HCT116 (cell line): ENCODE results near the gene IFNLR1. TPM values are rescaled to one million over a fixed set of nuclear protein-coding genes. Genes with fewer than 3 reads are reported as not detected.
A peak's percentile ranks its signal among the peaks of the same experiment; 100 is the strongest.

ENCODE experiments used
- ATAC-seq: fragments of 200-7000 bp; cut with Tn5 transposase; 2 replicates; pipeline ENCODE4 v1.9.1; 2020; ENCODE audit warnings: mild to moderate bottlenecking, moderate library complexity
- BruUV-seq: library from RNA; stranded (reverse); fragments of 400-500 nt; replicated peaks from 2 replicates; lab custom pipeline; 2021; lab: Mats Ljungman, UMichigan
- CTCF ChIA-PET: fragments of 300-600 bp; sonication (Branson Sonifier 250); formaldehyde crosslinking; loops from one replicate; lab custom pipeline; 2021; ENCODE audit warnings: antibody characterized with exemption; lab: Charles Lee
- POLR2A ChIA-PET: fragments of 300-600, 350-600 bp; sonication (Branson Sonifier 250); formaldehyde crosslinking; loops from one replicate; lab custom pipeline; 2021; ENCODE audit warnings: antibody characterized with exemption; lab: Charles Lee
- RAD21 ChIA-PET, 2 experiments: fragments of 300-600 bp; sonication (Branson Sonifier 250); formaldehyde crosslinking; loops; one replicate each; lab custom pipeline; 2023; ENCODE audit warnings: low total read pairs in 2 of 2; ENCODE audit not compliant: uncharacterized antibody in 2 of 2, unreplicated experiment in 2 of 2, low non-redundant PET in 1 of 2; lab: Charles Lee
- DNase-seq: peaks from one replicate; pipeline ENCODE4 v3.0.0-alpha.2; 2010; ENCODE audit warnings: low read depth, low spot score
- H2AFZ ChIP-seq: fragments of 200-600 bp; shearing (Covaris generic), sonication (generic); 2 replicates; pipeline ENCODE4 v1.6.1; 2017; ENCODE audit warnings: low read depth, mixed run types, mixed read lengths, antibody characterized with exemption, low read length; ENCODE audit not compliant: poor library complexity, severe bottlenecking
- H3K27ac ChIP-seq: 2 replicates; pipeline ENCODE4 v1.5.1; 2012; ENCODE audit warnings: low read depth, low read length
- H3K27me3 ChIP-seq: fragments of 200-600 bp; sonication (generic); 2 replicates; pipeline ENCODE4 v1.6.1; 2016; ENCODE audit warnings: mixed run types, low read length, mixed read lengths; ENCODE audit not compliant: insufficient read depth
- H3K36me3 ChIP-seq, 2 experiments: fragments of 200-500 bp in 1 of 2; fragments of 200-600 bp in 1 of 2; sonication (Bioruptor generic) in 1 of 2; sonication (generic) in 1 of 2; 2 replicates each; pipeline versions ENCODE4 v1.5.1 to v1.6.1; 2014 to 2016; ENCODE audit warnings: low read length in 2 of 2, inconsistent platforms in 1 of 2, mixed read lengths in 1 of 2, mixed run types in 1 of 2; ENCODE audit not compliant: insufficient read depth in 2 of 2, control insufficient read depth in 1 of 2
- H3K4me1 ChIP-seq, 2 experiments: fragments of 200-600 bp in 1 of 2; sonication (generic) in 1 of 2; 2 replicates each; pipeline versions ENCODE4 v1.5.1 to v1.6.1; 2012 to 2017; ENCODE audit warnings: low read length in 2 of 2, inconsistent platforms in 1 of 2, mild to moderate bottlenecking in 1 of 2, mixed read lengths in 1 of 2, mixed run types in 1 of 2, moderate library complexity in 1 of 2; ENCODE audit not compliant: insufficient read depth in 2 of 2, control insufficient read depth in 1 of 2
- H3K4me2 ChIP-seq: fragments of 200-600 bp; sonication (generic); 2 replicates; pipeline ENCODE4 v1.6.1; 2017; ENCODE audit warnings: mixed run types, low read length, mixed read lengths
- H3K4me3 ChIP-seq, 2 experiments: fragments of 200-600 bp in 1 of 2; sonication (generic) in 1 of 2; replicated peaks in 1 of 2; 2 replicates each; pipeline ENCODE4 v1.5.1; 2011 to 2016; ENCODE audit warnings: low read length in 2 of 2, control low read depth in 1 of 2, low read depth in 1 of 2, mild to moderate bottlenecking in 1 of 2, mixed read lengths in 1 of 2, mixed run types in 1 of 2
- H3K79me2 ChIP-seq: fragments of 200-600 bp; sonication (generic); 2 replicates; pipeline ENCODE4 v1.6.1; 2017; ENCODE audit warnings: mild to moderate bottlenecking, mixed run types, low read length, moderate library complexity, mixed read lengths; ENCODE audit not compliant: insufficient read depth
- H3K9ac ChIP-seq: fragments of 200-600 bp; sonication (generic); 2 replicates; pipeline ENCODE4 v1.6.1; 2016; ENCODE audit warnings: low read length, mixed read lengths
- H3K9me2 ChIP-seq: fragments of 200-600 bp; sonication (generic), shearing (Covaris generic); 2 replicates; pipeline ENCODE4 v1.6.1; 2017; ENCODE audit warnings: mixed run types, mild to moderate bottlenecking, moderate library complexity; ENCODE audit not compliant: insufficient read depth
- H3K9me3 ChIP-seq, 2 experiments: fragments of 200-500 bp in 1 of 2; fragments of 200-600 bp in 1 of 2; sonication (Bioruptor generic) in 1 of 2; sonication (generic) in 1 of 2; 2 replicates each; pipeline ENCODE4 v1.6.1; 2014 to 2017; ENCODE audit warnings: low read length in 2 of 2, mixed read lengths in 2 of 2, inconsistent platforms in 1 of 2, low read depth in 1 of 2, mild to moderate bottlenecking in 1 of 2, mixed run types in 1 of 2, moderate library complexity in 1 of 2; ENCODE audit not compliant: control insufficient read depth in 1 of 2, insufficient read depth in 1 of 2
- H4K20me1 ChIP-seq: fragments of 200-600 bp; sonication (generic), shearing (Covaris generic); 2 replicates; pipeline ENCODE4 v1.6.1; 2017; ENCODE audit warnings: mixed run types, mild to moderate bottlenecking, moderate library complexity; ENCODE audit not compliant: insufficient read depth
- CBX3 ChIP-seq: IDR thresholded peaks from 2 replicates; pipeline ENCODE4 v1.6.1; 2012; ENCODE audit warnings: low read depth
- EZH2 ChIP-seq: fragments of 200-600 bp; sonication (generic); IDR thresholded peaks from 2 replicates; pipeline ENCODE4 v1.6.1; 2017; ENCODE audit warnings: antibody characterized with exemption, mixed run types
- FOSL1 ChIP-seq: IDR thresholded peaks from 2 replicates; pipeline ENCODE4 v1.6.1; 2012; ENCODE audit warnings: low read depth
- JUND ChIP-seq: IDR thresholded peaks from 2 replicates; pipeline ENCODE4 v1.6.1; 2012
- MAX ChIP-seq: IDR thresholded peaks from 2 replicates; pipeline ENCODE4 v1.6.1; 2012
- POLR2A ChIP-seq: IDR thresholded peaks from 2 replicates; pipeline ENCODE4 v1.7.0; 2011; ENCODE audit warnings: borderline replicate concordance; ENCODE audit not compliant: insufficient read depth, insufficient read length; ENCODE audit errors: extremely low read depth
- POLR2AphosphoS5 ChIP-seq: IDR thresholded peaks from 2 replicates; pipeline ENCODE4 v1.6.1; 2011; ENCODE audit warnings: mild to moderate bottlenecking, low read depth, low read length, moderate library complexity
- ZFX ChIP-seq: fragments of 450-650 bp; IDR thresholded peaks from 2 replicates; pipeline ENCODE4 v1.6.1; 2017
- ZNF274 ChIP-seq: fragments of 200-500 bp; sonication (Bioruptor generic); IDR thresholded peaks from 2 replicates; pipeline ENCODE4 v1.6.1; 2014; ENCODE audit warnings: mild to moderate bottlenecking, low read depth, low read length, inconsistent platforms
- intact Hi-C: fragments of 100-400 bp; cut with micrococcal nuclease; formaldehyde crosslinking; loops from 2 replicates; pipeline ENCODE4 v1.10.0; 2022
- total RNA-seq: library from RNA; stranded (reverse); gene quantifications from one replicate; pipeline ENCODE4 v1.2.1, GENCODE V29; 2021; ENCODE audit not compliant: unreplicated experiment

Gene IFNLR1
- total RNA-seq, 1 experiment from 2014 or later: 7.6 TPM

DNA sequence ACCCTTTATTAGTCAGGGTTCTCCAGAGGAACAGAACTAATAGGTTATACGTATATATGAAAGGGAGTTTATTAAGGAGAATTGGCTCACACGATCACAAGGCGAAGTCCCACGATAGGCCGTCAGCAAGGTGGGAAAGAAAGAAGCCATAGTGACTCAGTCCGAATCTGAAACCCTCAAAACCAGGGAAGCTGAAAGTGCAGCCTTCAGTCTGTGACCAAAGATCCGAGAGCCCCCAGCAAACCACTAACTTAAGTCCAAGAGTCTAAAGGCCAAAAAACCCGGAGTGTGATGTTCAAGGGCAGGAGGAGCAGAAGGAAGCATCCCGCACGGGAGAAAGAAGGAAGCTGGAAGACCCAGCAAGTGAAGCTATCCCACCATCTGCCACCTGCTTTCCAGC lies 9.9 kb downstream of the IFNLR1 start:
- no peaks in the 10 kb centered on the region for H4K20me1 ChIP-seq
- intact Hi-C loops: no loop called here
- H3K4me1 ChIP-seq: peaks cover 10 to 18% of the 10 kb centered on the region in 2 experiments
- H3K27me3 ChIP-seq: no peaks in the 10 kb centered on the region
- no peak for DNase-seq
- no peaks in the 10 kb centered on the region for H3K9me3 ChIP-seq
- H3K4me3 ChIP-seq: no peak overlapping the region
- TF ChIP-seq POLR2A (no peak), POLR2AphosphoS5 (no peak), JUND (no peak), ZNF274 (no peak)
- H3K9me2 ChIP-seq: no peaks in the 10 kb centered on the region
- H3K4me2 ChIP-seq: no peak overlapping the region
- no peak for ATAC-seq
- ChIA-PET POLR2A (interaction anchor here (0.6 kb wide), 1 partner anchor 27 kb away, joined by 3 read pairs; no protein-coding TSS in a partner anchor), CTCF (interaction anchor here (1.6 kb wide), 1 partner anchor 27 kb away, joined by 7 read pairs; no protein-coding TSS in a partner anchor), RAD21 (interaction anchor here in 1 of 2 experiments (0.5 kb wide), 1 partner anchor 22 kb away, joined by 4 read pairs; no protein-coding TSS in a partner anchor)
- H3K27ac ChIP-seq: no peak overlapping the region
- H3K79me2 ChIP-seq: 0 out of 2 replicates have a peak, but pooled peaks cover 9% of the 10 kb centered on the region
- no peak overlapping the region for H2AFZ ChIP-seq
- H3K9ac ChIP-seq: no peak overlapping the region
- BruUV-seq: no TSS peak
- H3K36me3 ChIP-seq: no peaks in the 10 kb centered on the region

- intact Hi-C loops: no loop called here
- CTCF ChIA-PET: interaction anchor here (0.6 to 2.2 kb wide), 2 partner anchors 12 to 25 kb away, joined by 3 to 5 read pairs; no protein-coding TSS in a partner anchor
- RAD21 ChIA-PET: no interaction called here
- Histone ChIP-seq H3K9ac (no peak overlapping the region), H3K4me2 (peak overlapping the region; percentile 63), H3K4me3 (peak overlapping the region in 1 of 2 experiments; percentile 12; a peak in 1 of 4 replicates), H3K36me3 (no peaks in the 10 kb centered on the region), H3K79me2 (0 out of 2 replicates have a peak, but pooled peaks cover 9% of the 10 kb centered on the region), H3K27me3 (no peaks in the 10 kb centered on the region), H2AFZ (no peak overlapping the region), H3K9me2 (no peaks in the 10 kb centered on the region), H3K4me1 (peaks cover 10 to 18% of the 10 kb centered on the region in 2 experiments), H3K9me3 (no peaks in the 10 kb centered on the region), H3K27ac (no peak overlapping the region), H4K20me1 (no peaks in the 10 kb centered on the region)
- DNase-seq (no peak), ATAC-seq (peak; percentile 70)
- no peak for TF ChIP-seq CBX3
- peak; percentile 40; the same call in 1 of the 2 replicates for TF ChIP-seq FOSL1
- TF ChIP-seq MAX: no peak; the same call in 1 of the 2 replicates
- no peak for TF ChIP-seq POLR2AphosphoS5
- TF ChIP-seq JUND: 0 out of 2 replicates have a peak, but pooled peaks have one; percentile 23
- no peak for TF ChIP-seq EZH2
- TF ChIP-seq ZFX: no peak
- no TSS peak for BruUV-seq
- POLR2A ChIA-PET: no interaction called here
Measured at GRCh38 chr1:24175033-24175755, 11.9 kb downstream of the IFNLR1 start.
